Fibroblast of lung (primary cell): Measurements from ENCODE around the gene RUVBL2. TPM values are rescaled to one million over a fixed set of nuclear protein-coding genes. Genes with fewer than 3 reads are reported as not detected.
"Not testable (repeated sequence)": the region's sequence is repeated elsewhere in the genome, so short reads cannot be mapped to it uniquely, and the experiment has no call there.

Experiments
- DNase-seq, 2 donors: peaks; one replicate each; pipeline versions ENCODE4 v3.0.0 to v3.0.0-alpha.2; 2010; ENCODE audit warnings: low read depth in 2 of 2
- H2AFZ ChIP-seq: 2 replicates; pipeline ENCODE4 v1.5.1; 2012; ENCODE audit warnings: low read length, control low read depth, inconsistent platforms
- H3K27ac ChIP-seq: 2 replicates; pipeline ENCODE4 v1.5.1; 2011; ENCODE audit warnings: low read length, control low read depth; ENCODE audit not compliant: insufficient read depth
- H3K27me3 ChIP-seq: 2 replicates; pipeline ENCODE4 v1.5.1; 2011; ENCODE audit warnings: mild to moderate bottlenecking, low read length; ENCODE audit not compliant: control insufficient read depth, insufficient read depth
- H3K36me3 ChIP-seq: 2 replicates; pipeline ENCODE4 v1.5.1; 2011; ENCODE audit warnings: low read length; ENCODE audit not compliant: control insufficient read depth, insufficient read depth
- H3K4me1 ChIP-seq: 2 replicates; pipeline ENCODE4 v1.5.1; 2011; ENCODE audit warnings: low read length; ENCODE audit not compliant: control insufficient read depth, insufficient read depth; ENCODE audit errors: extremely low read depth
- H3K4me2 ChIP-seq: 2 replicates; pipeline ENCODE4 v1.5.1; 2011; ENCODE audit warnings: low read length, control low read depth; ENCODE audit not compliant: insufficient read depth; ENCODE audit errors: extremely low read depth
- H3K4me3 ChIP-seq, 4 experiments: fragments of 200-600 bp in 1 of 4; sonication (generic) in 1 of 4; replicated peaks in 1 of 4; 2 replicates each; pipeline ENCODE4 v1.5.1; 2011 to 2016; ENCODE audit warnings: low read length in 4 of 4, low read depth in 3 of 4, mild to moderate bottlenecking in 3 of 4, control low read depth in 2 of 4, inconsistent platforms in 1 of 4, mixed read lengths in 1 of 4; ENCODE audit not compliant: insufficient read depth in 1 of 4; ENCODE audit errors: control extremely low read depth in 1 of 4
- H3K79me2 ChIP-seq: 2 replicates; pipeline ENCODE4 v1.5.1; 2012; ENCODE audit warnings: mild to moderate bottlenecking, low read length, inconsistent platforms; ENCODE audit not compliant: control insufficient read depth, insufficient read depth
- H3K9ac ChIP-seq: 2 replicates; pipeline ENCODE4 v1.5.1; 2011; ENCODE audit warnings: mild to moderate bottlenecking, low read length, control low read depth; ENCODE audit not compliant: insufficient read depth
- H3K9me3 ChIP-seq: 2 replicates; pipeline ENCODE4 v1.5.1; 2012; ENCODE audit warnings: low read depth, low read length; ENCODE audit not compliant: control insufficient read depth, insufficient read depth
- H4K20me1 ChIP-seq: 2 replicates; pipeline ENCODE4 v1.5.1; 2011; ENCODE audit warnings: low read length; ENCODE audit not compliant: control insufficient read depth, insufficient read depth; ENCODE audit errors: extremely low read depth
- EZH2 ChIP-seq: IDR thresholded peaks from 2 replicates; pipeline ENCODE4 v1.5.1; 2012; ENCODE audit warnings: low read length, control low read depth, mild to moderate bottlenecking; ENCODE audit errors: missing control alignments
- polyA plus RNA-seq, 2 donors: library from polyadenylated mRNA; depleted of rRNA in 1 of 2; stranded (reverse) in 1 of 2; unstranded in 1 of 2; fragments of >200 nt; gene quantifications; 2 replicates each; pipeline ENCODE4 v1.2.1, GENCODE V29; 2011 to 2012; ENCODE audit warnings: missing spikeins in 1 of 2
- total RNA-seq: library from RNA; depleted of rRNA; stranded (reverse); fragments of >200 nt; gene quantifications from 2 replicates; pipeline ENCODE4 v1.2.1, GENCODE V29; 2014
- TF ChIP-seq, protein P1 (sequence below), 2 donors: IDR thresholded peaks in 1 of 2; conservative IDR thresholded peaks in 1 of 2; 1 replicate in 1 of 2; 2 replicates in 1 of 2; pipeline ENCODE4 v1.5.1; 2011 to 2012; ENCODE audit warnings: low read length in 2 of 2, control low read depth in 1 of 2, inconsistent platforms in 1 of 2, low read depth in 1 of 2, mild to moderate bottlenecking in 1 of 2

RUVBL2 gene
- total and polyA plus RNA-seq, 2 donors (not counting 1 experiment from before 2014, with no cell fraction given): 77.6 to 158 TPM

DNA sequence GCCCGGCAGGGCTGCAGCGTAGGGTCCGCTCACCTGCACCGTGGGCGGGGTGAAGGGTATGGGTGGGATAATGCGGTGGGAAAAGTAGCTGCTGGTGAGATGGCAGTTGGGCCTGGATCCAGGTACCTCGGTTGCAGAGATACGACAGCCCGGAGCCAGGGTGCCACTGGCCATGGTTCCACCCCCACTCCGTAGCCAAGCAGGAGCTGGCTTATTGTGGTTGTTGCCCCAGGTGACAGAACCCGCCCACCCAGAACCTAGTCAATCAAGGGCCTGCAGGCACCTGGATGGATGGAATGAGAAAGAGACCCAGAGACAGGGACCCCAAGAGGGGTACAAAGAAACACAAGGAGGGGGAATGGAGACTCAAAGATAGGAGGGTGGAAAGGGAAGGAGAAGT lies 26.7 kb downstream of the RUVBL2 start:
- DNase-seq: no peak
- H3K9ac ChIP-seq: no peak overlapping the region
- H3K27ac ChIP-seq: no peak overlapping the region
- no peak overlapping the region for H2AFZ ChIP-seq
- no peak overlapping the region for H3K4me2 ChIP-seq
- H3K36me3 ChIP-seq: peaks cover 9% of the 10 kb centered on the region
- no peak overlapping the region for H3K4me3 ChIP-seq
- TF ChIP-seq, protein P1, sequence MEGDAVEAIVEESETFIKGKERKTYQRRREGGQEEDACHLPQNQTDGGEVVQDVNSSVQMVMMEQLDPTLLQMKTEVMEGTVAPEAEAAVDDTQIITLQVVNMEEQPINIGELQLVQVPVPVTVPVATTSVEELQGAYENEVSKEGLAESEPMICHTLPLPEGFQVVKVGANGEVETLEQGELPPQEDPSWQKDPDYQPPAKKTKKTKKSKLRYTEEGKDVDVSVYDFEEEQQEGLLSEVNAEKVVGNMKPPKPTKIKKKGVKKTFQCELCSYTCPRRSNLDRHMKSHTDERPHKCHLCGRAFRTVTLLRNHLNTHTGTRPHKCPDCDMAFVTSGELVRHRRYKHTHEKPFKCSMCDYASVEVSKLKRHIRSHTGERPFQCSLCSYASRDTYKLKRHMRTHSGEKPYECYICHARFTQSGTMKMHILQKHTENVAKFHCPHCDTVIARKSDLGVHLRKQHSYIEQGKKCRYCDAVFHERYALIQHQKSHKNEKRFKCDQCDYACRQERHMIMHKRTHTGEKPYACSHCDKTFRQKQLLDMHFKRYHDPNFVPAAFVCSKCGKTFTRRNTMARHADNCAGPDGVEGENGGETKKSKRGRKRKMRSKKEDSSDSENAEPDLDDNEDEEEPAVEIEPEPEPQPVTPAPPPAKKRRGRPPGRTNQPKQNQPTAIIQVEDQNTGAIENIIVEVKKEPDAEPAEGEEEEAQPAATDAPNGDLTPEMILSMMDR (conservative IDR thresholded peaks at IDR 0.05 in 1 of 2, IDR thresholded peaks at IDR 0.05 in 1 of 2; ENCODE audit: low read depth in 1 of 2, low read length in 2 of 2): no peak
- TF ChIP-seq EZH2: no peak
- peaks cover 2% of the 10 kb centered on the region for H3K4me1 ChIP-seq
- H3K79me2 ChIP-seq: no peaks in the 10 kb centered on the region
- H4K20me1 ChIP-seq: no peaks in the 10 kb centered on the region
- peaks cover 3% of the 10 kb centered on the region for H3K27me3 ChIP-seq
- no peaks in the 10 kb centered on the region for H3K9me3 ChIP-seq

- Histone ChIP-seq H3K4me1 (peaks cover 2% of the 10 kb centered on the region), H3K4me3 (no peak overlapping the region), H3K4me2 (no peak overlapping the region), H2AFZ (no peak overlapping the region), H3K27me3 (peaks cover 3% of the 10 kb centered on the region), H3K9ac (no peak overlapping the region), H3K79me2 (no peaks in the 10 kb centered on the region), H3K27ac (no peak overlapping the region), H4K20me1 (no peaks in the 10 kb centered on the region), H3K9me3 (no peaks in the 10 kb centered on the region), H3K36me3 (peaks cover 2% of the 10 kb centered on the region)
- DNase-seq: peak in 1 of 2 donors; percentile 38
- TF ChIP-seq, protein P1 (conservative IDR thresholded peaks at IDR 0.05 in 1 of 2, IDR thresholded peaks at IDR 0.05 in 1 of 2; ENCODE audit: low read depth in 1 of 2, low read length in 2 of 2): no peak
- TF ChIP-seq EZH2: no peak
Measured at GRCh38 chr19:49020931-49021895, 27.5 kb downstream of the RUVBL2 start.

GRCh38 chr19:49022116-49022515 lies 28.4 kb downstream of the RUVBL2 start:
- DNase-seq: no peak
- peaks cover 3% of the 10 kb centered on the region for H3K27me3 ChIP-seq

DNA sequence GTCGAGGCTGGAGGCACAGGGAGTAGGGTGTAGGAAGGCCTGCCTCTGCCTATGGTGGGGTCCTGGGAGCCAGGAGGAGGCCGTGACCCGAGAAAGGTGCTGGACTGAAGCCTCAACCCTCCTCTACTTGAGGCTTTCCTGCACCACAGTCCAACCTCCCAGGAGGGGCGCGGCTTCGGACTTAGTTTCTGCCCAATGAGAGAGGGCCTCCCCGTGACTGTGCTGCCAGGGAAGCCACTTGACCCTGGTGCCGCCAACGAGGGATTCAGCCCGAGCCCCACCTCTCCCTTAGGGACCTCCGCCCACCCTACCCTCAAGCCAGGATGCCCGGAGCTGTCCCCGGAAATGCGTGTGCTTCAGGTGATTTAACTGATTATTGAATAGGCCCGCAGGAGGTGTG lies 30.5 kb downstream of the RUVBL2 start, which contains the start of gene CGB3:
Gene CGB3 (minus strand): TSS at position 101 of the 400 bp plus-strand sequence. CDS start 362 bp downstream, outside the sequence.
- not testable (repeated sequence) for H3K9ac ChIP-seq, H3K79me2 ChIP-seq, H3K27me3 ChIP-seq, DNase-seq, H3K9me3 ChIP-seq, H3K4me2 ChIP-seq, H3K27ac ChIP-seq, H2AFZ ChIP-seq, H3K4me1 ChIP-seq, H4K20me1 ChIP-seq, H3K4me3 ChIP-seq, H3K36me3 ChIP-seq

More at GRCh38 chr19:49022116-49022515, 28.4 kb downstream of the RUVBL2 start:
- no peak overlapping the region for H3K9ac ChIP-seq
- no peaks in the 10 kb centered on the region for H3K36me3 ChIP-seq
- H3K4me2 ChIP-seq: no peak overlapping the region
- H3K27ac ChIP-seq: no peak overlapping the region
- H4K20me1 ChIP-seq: no peaks in the 10 kb centered on the region
- peaks cover 2% of the 10 kb centered on the region for H3K4me1 ChIP-seq
- no peak overlapping the region for H3K4me3 ChIP-seq
- TF ChIP-seq, protein P1 (conservative IDR thresholded peaks at IDR 0.05 in 1 of 2, IDR thresholded peaks at IDR 0.05 in 1 of 2; ENCODE audit: low read depth in 1 of 2, low read length in 2 of 2): no peak
- no peak for TF ChIP-seq EZH2
- no peaks in the 10 kb centered on the region for H3K9me3 ChIP-seq
- H2AFZ ChIP-seq: no peak overlapping the region
- H3K79me2 ChIP-seq: no peaks in the 10 kb centered on the region
